HG03432 (cell line): ENCODE data around the gene SGK1.
A peak's percentile ranks its signal among the peaks of the same experiment; 100 is the strongest.
"Not testable (repeated sequence)": the region's sequence is repeated elsewhere in the genome, so short reads cannot be mapped to it uniquely, and the experiment has no call there.

ENCODE experiments used
- ATAC-seq: cut with Tn5 transposase; IDR thresholded peaks from one replicate; pipeline ENCODE4 v1.9.1; 2021; ENCODE audit warnings: mild to moderate bottlenecking, moderate library complexity; ENCODE audit not compliant: unreplicated experiment

Gene SGK1

DNA sequence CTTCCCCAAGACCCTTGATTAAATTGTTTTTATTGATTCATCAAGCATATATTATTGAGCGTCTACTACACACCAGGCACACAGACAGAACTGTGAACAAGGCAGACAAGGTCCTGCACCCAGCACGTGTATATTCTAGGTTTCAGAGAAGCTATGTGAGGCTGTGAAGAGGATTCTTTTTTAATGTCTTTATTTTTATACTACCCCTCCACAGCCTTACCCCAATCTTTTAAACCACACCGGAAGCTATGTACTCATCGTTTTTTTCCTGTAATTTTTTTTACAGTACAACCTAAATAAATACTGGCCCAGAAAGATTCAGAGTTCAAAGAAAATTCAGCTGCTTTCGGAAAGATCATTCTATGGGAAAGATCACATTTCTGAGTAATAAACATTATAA lies 10.0 kb downstream of the SGK1 start:
- ATAC-seq = no peak

DNA sequence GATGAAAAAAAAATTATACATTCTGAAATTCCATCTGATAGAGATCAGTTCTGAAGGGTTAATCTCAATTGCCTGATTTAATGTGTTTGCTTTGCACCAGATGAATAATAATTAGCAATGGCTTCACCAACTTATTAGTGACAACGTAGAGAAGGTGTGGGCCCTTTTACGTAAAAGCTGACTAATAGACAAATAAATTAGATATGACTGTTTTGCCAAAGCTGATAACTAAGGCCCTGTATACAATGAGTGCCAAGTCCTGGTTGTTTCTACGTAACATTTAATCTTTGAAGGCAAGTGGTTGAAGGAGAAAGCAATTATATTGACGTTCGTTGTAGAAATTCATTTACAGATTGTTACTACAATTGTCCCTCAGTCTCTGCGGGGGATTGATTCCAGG lies 10.8 kb downstream of the SGK1 start:
- ATAC-seq = no peak

DNA sequence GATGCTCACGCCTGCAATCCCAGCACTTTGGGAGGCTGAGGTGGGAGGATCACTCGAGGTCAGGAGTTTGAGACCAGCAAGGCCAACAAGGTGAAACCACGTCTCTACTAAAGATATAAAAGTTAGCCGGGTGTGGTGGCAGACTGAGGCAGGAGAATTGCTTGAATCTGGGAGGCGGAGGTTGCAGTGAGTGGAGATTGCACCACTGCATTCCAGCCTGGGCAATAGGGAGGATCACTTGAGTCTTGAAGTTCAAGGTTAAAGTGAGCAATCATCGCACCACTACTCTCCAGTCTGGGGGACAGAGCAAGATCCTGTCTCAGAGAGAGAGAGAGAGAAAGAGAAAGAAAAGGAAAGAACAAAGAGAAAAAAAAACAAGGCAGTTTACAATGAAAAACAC lies 13.5 kb downstream of the SGK1 start:
- ATAC-seq = not testable (repeated sequence)

DNA sequence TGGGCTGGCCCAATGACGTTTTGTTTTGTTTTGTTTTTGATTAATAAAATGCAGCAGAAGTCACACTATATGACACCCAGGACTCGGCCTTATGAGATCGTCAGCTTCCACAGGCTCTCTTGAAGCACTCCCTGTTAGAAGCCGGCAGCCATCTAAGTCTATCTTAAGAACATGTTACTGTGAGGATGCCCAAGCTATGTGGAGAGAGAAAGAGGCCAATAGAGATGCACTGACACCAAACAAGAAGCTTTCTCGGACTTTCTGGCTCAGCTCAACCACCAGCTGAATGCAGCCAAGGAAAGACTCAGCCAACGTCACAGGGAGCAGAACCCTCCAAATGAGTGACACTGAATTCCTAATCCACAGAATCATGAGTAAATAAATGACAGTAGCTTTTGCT lies 14.0 kb downstream of the SGK1 start:
- no peak for ATAC-seq

- ATAC-seq = no peak
Observed at GRCh38 chr6:134299236-134299635, 18.7 kb downstream of the SGK1 start.

DNA sequence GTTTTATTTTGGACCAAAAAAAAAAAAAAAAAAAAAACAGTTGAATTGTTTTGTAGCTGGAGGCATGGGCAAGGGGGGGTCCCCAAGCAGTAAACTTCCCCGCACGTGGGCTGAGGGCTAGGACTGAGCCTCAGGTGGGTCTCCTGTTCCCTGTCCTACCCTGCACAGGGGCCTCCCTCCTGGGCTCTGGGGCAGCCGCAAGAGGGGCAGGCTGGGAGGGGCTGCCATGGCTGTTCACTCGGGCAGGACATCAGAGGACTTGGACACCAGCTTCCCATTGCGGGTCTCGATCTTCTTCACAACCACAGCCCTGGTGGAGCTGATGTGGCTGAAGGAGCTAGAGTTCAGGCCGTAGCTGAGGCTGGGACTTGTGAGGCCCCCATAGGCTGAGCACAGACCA lies 21.1 kb downstream of the SGK1 start:
- no peak for ATAC-seq

- ATAC-seq = no peak
Observed at GRCh38 chr6:134295953-134296553, 21.9 kb downstream of the SGK1 start.

- no peak for ATAC-seq
Observed at GRCh38 chr6:134293659-134294161, 24.2 kb downstream of the SGK1 start.

GRCh38 chr6:134291156-134291555 lies 26.8 kb downstream of the SGK1 start:
- no peak for ATAC-seq

DNA sequence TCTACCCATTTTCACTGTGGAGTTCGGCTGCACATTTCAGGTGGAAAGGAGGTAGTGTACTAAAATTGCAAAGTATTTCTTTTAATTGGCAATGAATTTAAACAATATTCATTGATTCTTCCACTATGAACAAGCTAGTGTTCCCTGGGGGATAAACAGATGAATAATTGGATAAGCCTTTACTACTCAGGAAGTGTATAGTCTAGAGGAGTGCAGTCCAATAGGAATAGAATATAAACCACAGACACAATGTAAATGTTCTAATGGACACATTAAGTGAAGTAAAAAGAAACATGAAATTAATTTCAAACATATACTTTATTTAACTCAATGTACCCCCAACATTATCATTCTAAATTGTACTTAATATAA lies 28.7 kb downstream of the SGK1 start:
- no peak for ATAC-seq

GRCh38 chr6:134288538-134289203 lies 29.2 kb downstream of the SGK1 start:
- peak; percentile 76 for ATAC-seq

- ATAC-seq = peak; percentile 57
Observed at GRCh38 chr6:134287859-134288537, 29.9 kb downstream of the SGK1 start.

DNA sequence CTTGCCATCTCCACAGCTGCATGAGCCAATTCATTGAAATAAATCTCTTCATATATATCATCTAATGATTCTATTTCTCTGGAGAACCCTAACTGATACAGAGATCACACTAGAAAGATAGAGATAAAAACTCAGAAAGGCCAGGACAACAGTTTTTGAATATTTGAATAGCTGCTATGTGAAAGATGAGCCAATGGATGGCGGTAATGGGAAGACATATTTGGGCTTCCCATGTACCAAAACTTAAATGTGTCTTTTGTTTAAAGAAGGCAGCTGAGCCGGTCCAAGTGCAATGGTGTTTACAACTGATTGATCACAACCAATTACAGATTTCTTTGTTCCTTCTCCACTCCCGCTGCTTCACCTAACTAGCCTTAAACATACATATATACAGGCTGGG lies 35.1 kb downstream of the SGK1 start:
- no peak for ATAC-seq

DNA sequence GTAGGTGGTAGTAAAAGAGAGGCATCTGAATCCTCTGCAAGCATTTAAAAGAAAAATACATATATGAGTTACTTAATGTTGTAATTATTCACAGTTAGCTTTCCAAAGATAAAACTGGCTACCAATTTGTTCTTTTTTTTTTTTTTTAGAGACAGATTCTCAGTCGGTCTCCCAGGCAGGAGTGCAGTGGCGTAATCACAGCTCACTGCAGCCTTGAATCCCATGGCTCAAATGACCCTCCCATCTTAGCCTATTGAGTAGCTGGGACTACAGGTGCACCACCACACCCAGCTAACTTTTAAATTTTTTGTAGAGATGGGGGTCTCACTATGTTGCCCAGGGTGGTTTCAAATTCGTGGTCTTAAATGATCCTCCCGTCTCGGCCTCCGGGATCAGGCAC lies 36.5 kb downstream of the SGK1 start:
- no peak for ATAC-seq

- ATAC-seq = no peak
Observed at GRCh38 chr6:134278000-134278399, 39.9 kb downstream of the SGK1 start.

DNA sequence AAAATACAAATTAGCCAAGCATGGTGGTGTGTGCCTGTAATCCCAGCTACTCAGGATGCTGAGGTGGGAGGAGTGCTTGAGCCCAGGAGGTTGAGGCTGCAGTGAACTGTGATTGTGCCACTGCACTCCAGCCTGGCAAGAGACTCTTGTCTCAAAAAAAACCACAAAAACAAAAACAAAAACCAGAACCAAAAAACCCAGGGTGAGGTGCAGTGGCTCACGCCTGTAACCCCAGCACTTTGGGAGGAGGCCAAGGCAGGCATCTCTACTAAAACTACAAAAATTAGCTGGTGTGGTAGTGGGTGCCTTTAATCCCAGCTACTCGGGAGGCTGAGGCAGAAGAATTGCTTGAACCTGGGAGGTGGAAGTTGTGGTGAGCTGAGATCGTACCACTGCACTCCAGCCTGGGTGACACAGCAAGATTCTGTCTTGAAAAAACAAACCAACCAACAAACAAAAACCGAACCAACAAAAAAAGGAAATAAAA lies 41.0 kb downstream of the SGK1 start:
- not testable (repeated sequence) for ATAC-seq

GRCh38 chr6:134272374-134272773 lies 45.5 kb downstream of the SGK1 start:
- ATAC-seq = no peak

DNA sequence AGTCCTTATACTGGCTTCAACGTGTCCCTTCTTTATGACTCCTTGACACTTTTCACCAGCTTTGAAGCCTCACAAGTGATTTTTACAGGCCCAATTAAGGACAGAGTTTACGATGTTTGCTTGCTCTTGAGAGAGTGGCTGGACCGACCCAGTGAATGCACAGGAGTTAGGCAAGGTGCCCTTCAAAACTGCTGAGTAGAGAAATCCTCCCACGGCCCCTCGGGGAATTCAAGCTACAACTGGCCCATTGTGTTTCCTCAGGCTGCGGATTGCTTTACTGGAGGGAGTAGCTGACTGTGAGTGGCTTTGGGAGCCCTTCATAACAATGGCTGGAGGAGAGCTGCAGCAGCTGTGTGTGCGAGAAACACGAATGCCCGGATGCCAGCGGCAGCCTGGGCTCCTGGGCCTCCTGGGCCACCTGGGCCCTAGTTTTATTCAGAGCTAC lies 50.0 kb downstream of the SGK1 start:
- ATAC-seq = no peak

DNA sequence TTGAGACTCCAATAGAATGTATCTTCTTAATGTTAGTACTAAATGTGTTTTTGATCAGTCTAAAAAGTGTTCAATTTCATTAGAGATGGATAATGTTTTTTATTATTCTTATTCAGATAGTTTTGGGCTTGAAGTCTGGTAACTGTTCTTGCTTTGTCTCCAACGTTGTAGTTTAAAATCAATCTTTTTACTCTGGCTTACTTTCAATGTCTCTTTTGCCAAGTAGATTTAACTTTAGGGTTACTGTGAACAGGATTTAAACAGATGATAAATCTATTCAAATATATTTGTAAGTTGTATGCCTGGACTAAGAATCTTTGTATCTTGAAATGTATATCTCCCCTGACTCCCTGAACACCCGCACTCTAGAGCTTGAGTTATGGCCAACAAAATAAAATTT lies 51.1 kb downstream of the SGK1 start:
- no peak for ATAC-seq

- no peak for ATAC-seq
Observed at GRCh38 chr6:134261766-134262165, 56.1 kb downstream of the SGK1 start.

DNA sequence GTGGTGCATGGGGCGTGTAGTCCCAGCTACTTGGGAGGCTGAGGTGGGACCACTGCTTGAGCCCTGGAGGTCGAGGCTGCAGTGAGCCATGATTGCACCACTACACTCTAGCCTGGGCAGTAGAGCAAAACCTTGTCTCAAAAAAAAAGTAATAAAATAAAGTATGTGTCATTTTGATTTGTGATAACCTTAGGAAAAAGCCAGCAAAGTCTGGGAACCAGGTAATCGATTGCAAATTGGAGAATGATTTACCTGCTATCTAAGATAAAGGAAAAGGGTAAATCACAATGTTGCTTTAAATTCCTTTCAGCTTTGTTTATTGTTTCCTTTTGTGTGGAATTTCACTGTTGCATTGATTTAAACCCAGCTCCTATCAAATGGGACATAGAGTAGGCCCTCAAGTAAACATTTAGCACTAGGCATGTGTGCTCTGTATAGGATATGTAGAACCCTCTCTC lies 59.0 kb downstream of the SGK1 start:
- no peak for ATAC-seq

- no peak for ATAC-seq
Observed at GRCh38 chr6:134257516-134257915, 60.4 kb downstream of the SGK1 start.
